Colonic mucosa (tissue), 4 donors: Measurements from ENCODE around the gene PLCL1. TPM values are rescaled to one million over a fixed set of nuclear protein-coding genes. Genes with fewer than 3 reads are reported as not detected.

Experiments
- DNase-seq: peaks from one replicate; pipeline ENCODE4 v3.0.0-alpha.2; 2020
- H3K27ac ChIP-seq: fragments of 200-600 bp; one replicate; pipeline ENCODE4 v1.8.0; 2021
- H3K27me3 ChIP-seq: fragments of 200-600 bp; one replicate; pipeline ENCODE4 v1.8.0; 2021
- H3K36me3 ChIP-seq: fragments of 200-600 bp; one replicate; pipeline ENCODE4 v1.8.0; 2021
- H3K4me1 ChIP-seq: fragments of 200-600 bp; one replicate; pipeline ENCODE4 v1.8.0; 2021; ENCODE audit warnings: mild to moderate bottlenecking
- H3K4me3 ChIP-seq: fragments of 200-600 bp; one replicate; pipeline ENCODE4 v1.8.0; 2021
- H3K9ac ChIP-seq, 2 donors: one replicate each; pipeline ENCODE4 v1.7.0; 2013; ENCODE audit warnings: control low read depth in 2 of 2, low read depth in 2 of 2, low read length in 2 of 2
- H3K9me3 ChIP-seq: fragments of 200-600 bp; one replicate; pipeline ENCODE4 v1.8.0; 2021
- intact Hi-C: fragments of 100-400 bp; cut with DNase I; formaldehyde crosslinking; loops from one replicate; pipeline ENCODE4 v1.14.1; 2022
- total RNA-seq, 2 donors: library from RNA; stranded (reverse); fragmentation: NEBNext Ultra II Directional in 1 of 2; extraction: Animal tissue kit (Norgen Biotek cat#: 25700) in 1 of 2; gene quantifications; one replicate each; pipeline ENCODE4 v1.2.1, GENCODE V29; 2021
- TF ChIP-seq, protein P1 (sequence below): fragments of 200-600 bp; IDR thresholded peaks from one replicate; pipeline ENCODE4 v1.8.0; 2022; ENCODE audit warnings: antibody characterized with exemption, mild to moderate bottlenecking
- donor health status: healthy.
- donor health status: DM: no; HTN: no; CAD: no.
- donor health status: DM: no; HTN: no; CAD: no.

PLCL1 gene
- total RNA-seq, 2 donors from 2014 or later = 0.30 to 1.3 TPM

DNA sequence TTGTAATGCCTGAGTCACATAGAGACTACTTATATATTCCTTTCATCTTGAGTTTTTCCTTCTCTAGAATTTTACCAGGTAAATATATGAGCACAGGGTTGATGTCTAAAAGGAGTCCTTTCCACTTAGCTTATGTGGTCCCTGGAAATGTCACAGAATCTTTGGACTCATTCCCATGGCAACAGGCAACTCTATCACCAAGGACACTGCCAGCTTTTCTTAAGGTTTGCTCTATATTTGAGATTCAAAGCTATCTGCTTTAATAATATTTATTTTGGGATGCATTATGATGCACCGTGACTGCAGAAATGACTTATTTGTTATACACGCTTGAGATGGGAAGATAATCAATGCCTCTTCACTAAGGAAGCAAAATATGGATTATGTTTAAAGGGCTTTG lies 363.0 kb downstream of the PLCL1 start:
- TF ChIP-seq, protein P1, sequence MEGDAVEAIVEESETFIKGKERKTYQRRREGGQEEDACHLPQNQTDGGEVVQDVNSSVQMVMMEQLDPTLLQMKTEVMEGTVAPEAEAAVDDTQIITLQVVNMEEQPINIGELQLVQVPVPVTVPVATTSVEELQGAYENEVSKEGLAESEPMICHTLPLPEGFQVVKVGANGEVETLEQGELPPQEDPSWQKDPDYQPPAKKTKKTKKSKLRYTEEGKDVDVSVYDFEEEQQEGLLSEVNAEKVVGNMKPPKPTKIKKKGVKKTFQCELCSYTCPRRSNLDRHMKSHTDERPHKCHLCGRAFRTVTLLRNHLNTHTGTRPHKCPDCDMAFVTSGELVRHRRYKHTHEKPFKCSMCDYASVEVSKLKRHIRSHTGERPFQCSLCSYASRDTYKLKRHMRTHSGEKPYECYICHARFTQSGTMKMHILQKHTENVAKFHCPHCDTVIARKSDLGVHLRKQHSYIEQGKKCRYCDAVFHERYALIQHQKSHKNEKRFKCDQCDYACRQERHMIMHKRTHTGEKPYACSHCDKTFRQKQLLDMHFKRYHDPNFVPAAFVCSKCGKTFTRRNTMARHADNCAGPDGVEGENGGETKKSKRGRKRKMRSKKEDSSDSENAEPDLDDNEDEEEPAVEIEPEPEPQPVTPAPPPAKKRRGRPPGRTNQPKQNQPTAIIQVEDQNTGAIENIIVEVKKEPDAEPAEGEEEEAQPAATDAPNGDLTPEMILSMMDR = no peak
- Histone ChIP-seq H3K27ac (no peak overlapping the region), H3K9me3 (no peaks in the 10 kb centered on the region), H3K9ac (no peak overlapping the region), H3K4me1 (no peaks in the 10 kb centered on the region), H3K4me3 (no peak overlapping the region), H3K27me3 (no peaks in the 10 kb centered on the region), H3K36me3 (no peaks in the 10 kb centered on the region)
- no peak for DNase-seq
- intact Hi-C loops = no loop called here

DNA sequence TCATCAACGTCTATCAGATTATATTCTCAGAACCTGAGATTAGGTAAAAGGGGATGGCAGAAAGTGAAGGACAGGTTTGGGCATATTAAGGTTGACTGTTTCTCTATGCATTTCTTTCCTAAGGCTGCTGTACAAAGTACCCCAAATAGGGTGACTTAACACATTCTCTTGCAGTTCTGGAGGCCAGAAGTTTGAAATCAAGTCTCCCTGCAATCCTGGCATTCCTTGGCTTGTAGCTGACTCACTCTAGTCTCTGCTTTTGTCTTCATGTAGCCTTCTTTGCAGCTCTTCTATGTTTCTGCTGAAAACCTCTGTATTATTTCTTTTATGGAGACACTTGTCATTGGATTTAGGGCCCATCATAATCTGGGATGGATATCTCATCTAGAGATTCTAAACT lies 364.3 kb downstream of the PLCL1 start:
- H3K27me3 ChIP-seq = no peaks in the 10 kb centered on the region
- no peaks in the 10 kb centered on the region for H3K4me1 ChIP-seq
- TF ChIP-seq, protein P1 = no peak
- no peak overlapping the region for H3K27ac ChIP-seq
- no peaks in the 10 kb centered on the region for H3K36me3 ChIP-seq
- no peak overlapping the region for H3K4me3 ChIP-seq
- H3K9ac ChIP-seq = no peak overlapping the region
- no peak for DNase-seq
- H3K9me3 ChIP-seq = no peaks in the 10 kb centered on the region
- intact Hi-C loops = no loop called here

DNA sequence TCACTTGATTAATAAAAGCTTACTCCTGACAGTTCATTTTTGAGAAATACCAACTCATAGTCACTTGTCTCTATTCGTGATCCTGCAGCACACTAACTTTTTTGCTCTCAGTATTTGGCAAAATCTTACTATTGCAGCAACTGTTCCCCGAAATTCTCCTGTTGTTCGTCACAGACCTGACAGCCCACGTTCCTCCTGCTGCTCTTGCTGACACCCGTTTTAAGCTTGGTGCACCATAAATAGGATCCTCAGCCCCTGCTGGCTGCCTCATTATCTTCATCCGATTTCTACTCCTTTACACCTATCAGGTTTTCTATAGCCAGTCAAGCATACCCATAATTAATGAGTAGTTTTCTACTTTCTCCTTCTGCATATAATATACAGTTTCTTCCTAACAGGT lies 368.8 kb downstream of the PLCL1 start:
- Histone ChIP-seq H3K4me1 (no peaks in the 10 kb centered on the region), H3K4me3 (no peak overlapping the region), H3K9ac (no peak overlapping the region), H3K9me3 (no peaks in the 10 kb centered on the region), H3K27me3 (no peaks in the 10 kb centered on the region), H3K27ac (no peak overlapping the region), H3K36me3 (no peaks in the 10 kb centered on the region)
- no peak for DNase-seq
- TF ChIP-seq, protein P1 = no peak
- intact Hi-C loops = no loop called here

DNA sequence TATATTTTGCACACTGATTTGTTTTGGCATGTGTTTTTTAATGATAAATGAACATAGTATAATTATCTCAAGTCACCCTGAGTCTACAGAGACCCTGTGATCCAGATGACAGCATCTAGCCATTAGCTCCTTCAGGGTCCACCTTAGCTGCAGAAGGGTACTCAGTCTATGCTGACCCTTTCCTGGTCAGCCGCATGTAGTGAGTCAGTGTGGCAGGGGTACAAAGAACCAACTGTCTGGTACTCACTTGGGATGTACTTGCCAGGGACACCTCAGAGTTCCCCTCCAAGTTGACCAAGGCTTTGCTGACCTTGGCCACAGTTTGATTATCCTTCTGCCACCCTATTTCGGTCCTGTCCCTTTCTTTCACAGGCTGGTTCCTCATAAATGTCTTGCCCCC lies 369.5 kb downstream of the PLCL1 start:
- H3K36me3 ChIP-seq = no peaks in the 10 kb centered on the region
- DNase-seq = no peak
- no peaks in the 10 kb centered on the region for H3K4me1 ChIP-seq
- intact Hi-C loops = no loop called here
- no peak overlapping the region for H3K27ac ChIP-seq
- H3K4me3 ChIP-seq = no peak overlapping the region
- no peak overlapping the region for H3K9ac ChIP-seq
- TF ChIP-seq, protein P1 = no peak
- H3K27me3 ChIP-seq = no peaks in the 10 kb centered on the region
- no peaks in the 10 kb centered on the region for H3K9me3 ChIP-seq

DNA sequence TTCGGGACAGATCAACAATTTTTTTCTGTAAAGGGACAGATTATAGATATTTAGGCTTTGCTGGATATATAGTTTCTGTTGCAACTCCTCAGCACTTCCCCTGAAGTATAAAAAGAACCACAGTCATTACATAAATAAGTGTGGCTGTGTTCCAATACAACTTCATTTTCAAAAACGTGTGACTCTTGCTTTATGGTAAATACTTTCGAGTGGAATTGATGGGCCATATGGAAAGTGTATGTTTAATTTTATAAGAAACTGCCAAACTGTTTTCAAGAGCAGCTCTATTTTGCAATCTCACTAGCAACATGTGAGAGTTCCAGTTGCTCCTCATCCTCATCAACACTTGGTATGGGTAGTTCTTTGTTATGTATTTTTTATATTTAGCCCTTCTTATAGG lies 370.9 kb downstream of the PLCL1 start:
- intact Hi-C loops = no loop called here
- TF ChIP-seq, protein P1 = no peak

DNA sequence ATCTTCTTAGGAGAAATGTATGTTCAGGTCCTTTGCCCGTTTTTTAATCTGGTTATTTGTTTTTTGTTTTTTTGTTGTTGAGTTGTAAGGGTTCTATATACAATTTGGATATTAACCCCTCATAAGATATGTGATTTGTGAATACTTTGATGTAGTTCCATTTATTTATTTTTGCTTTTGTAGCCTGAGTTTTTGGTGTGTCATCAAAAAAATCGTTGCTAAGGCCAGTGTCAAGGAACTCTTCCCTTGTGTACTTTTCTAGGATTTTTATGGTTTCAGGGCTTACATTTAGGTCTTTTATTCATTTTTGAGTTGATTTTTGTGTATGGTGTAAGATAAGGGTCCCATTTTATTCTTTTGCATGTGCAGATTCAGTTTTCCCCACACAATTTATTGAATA lies 372.6 kb downstream of the PLCL1 start:
- Histone ChIP-seq H3K9ac (no peak overlapping the region), H3K36me3 (no peaks in the 10 kb centered on the region), H3K27me3 (no peaks in the 10 kb centered on the region), H3K27ac (no peak overlapping the region), H3K9me3 (no peaks in the 10 kb centered on the region), H3K4me1 (no peaks in the 10 kb centered on the region), H3K4me3 (no peak overlapping the region)
- intact Hi-C loops = no loop called here
- TF ChIP-seq, protein P1 = no peak
- no peak for DNase-seq

More for the DNA sequence above, 370.9 kb downstream of the PLCL1 start:
- no peak for DNase-seq
- H3K27ac ChIP-seq = no peak overlapping the region
- H3K4me1 ChIP-seq = no peaks in the 10 kb centered on the region
- no peak overlapping the region for H3K9ac ChIP-seq
- no peaks in the 10 kb centered on the region for H3K36me3 ChIP-seq
- H3K9me3 ChIP-seq = no peaks in the 10 kb centered on the region
- H3K4me3 ChIP-seq = no peak overlapping the region
- no peaks in the 10 kb centered on the region for H3K27me3 ChIP-seq
